Amygdala (tissue), 56 donors: ENCODE data around the gene DDIAS.
"Not testable (repeated sequence)": the region's sequence is repeated elsewhere in the genome, so short reads cannot be mapped to it uniquely, and the experiment has no call there.

Experiments
- DNase-seq, 56 donors: peaks; one replicate each; lab custom pipeline; 2025; lab: John Stamatoyannopoulos, UW

DDIAS gene, protein sequence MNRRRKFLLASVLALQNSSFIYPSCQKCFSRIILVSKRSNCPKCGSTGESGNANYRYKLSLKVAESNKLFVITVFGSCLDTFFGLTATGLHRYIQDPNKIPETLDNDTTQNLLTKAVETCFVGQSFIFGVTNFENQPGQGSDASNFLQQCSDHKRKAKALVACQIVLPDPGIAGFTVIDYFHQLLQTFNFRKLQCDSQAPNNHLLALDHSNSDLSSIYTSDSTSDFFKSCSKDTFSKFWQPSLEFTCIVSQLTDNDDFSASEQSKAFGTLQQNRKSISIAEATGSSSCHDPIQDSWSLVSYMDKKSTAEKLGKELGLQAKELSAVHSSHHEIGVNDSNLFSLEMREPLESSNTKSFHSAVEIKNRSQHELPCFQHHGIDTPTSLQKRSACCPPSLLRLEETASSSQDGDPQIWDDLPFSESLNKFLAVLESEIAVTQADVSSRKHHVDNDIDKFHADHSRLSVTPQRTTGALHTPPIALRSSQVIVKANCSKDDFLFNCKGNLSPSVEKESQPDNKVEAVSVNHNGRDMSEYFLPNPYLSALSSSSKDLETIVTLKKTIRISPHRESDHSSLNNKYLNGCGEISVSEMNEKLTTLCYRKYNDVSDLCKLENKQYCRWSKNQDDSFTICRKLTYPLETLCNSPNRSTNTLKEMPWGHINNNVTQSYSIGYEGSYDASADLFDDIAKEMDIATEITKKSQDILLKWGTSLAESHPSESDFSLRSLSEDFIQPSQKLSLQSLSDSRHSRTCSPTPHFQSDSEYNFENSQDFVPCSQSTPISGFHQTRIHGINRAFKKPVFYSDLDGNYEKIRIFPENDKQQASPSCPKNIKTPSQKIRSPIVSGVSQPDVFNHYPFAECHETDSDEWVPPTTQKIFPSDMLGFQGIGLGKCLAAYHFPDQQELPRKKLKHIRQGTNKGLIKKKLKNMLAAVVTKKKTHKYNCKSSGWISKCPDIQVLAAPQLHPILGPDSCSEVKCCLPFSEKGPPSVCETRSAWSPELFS

DNA sequence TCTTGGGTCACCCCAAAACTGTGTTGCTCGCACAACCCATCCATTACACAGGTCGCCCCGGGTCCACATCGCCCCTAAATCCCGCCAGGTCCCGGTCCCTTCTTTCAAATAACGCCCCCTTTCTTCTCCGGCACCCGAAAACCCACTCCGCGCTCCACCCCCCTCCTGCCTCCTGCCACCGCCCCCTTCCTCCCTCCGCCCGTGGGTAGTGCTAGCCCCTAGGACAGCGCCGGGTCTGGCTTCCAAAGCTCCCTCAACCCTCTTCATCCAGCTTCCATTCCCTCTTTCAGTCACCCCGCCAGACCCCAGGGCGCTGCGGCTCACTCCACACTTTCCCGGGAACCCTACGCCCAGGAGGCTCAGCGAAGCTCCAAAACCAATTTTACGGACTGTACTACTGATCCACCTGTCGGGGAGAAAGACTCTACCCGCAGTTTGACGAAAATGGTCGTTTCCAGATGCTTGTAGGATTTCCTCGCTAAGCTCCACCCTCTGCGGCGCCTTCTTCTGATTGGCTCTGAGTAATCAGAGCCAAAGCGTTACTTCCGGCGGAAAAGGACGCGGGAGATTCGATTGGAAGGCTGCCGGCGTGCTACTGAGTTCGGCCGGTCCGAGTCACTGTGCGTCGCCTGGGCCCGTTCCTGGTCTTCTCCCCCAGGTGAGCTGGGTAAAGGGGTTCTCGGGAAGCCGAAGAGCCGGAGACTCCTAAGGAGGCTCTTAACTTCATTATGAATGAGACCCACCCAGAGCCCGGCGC lies at the start of gene DDIAS:
Gene DDIAS (plus strand): TSS at position 572 of the 757 bp plus-strand sequence. CDS start 13,003 bp downstream, outside the sequence.
- DNase-seq = peak; percentile 42 to 96 (median 87)

DNA sequence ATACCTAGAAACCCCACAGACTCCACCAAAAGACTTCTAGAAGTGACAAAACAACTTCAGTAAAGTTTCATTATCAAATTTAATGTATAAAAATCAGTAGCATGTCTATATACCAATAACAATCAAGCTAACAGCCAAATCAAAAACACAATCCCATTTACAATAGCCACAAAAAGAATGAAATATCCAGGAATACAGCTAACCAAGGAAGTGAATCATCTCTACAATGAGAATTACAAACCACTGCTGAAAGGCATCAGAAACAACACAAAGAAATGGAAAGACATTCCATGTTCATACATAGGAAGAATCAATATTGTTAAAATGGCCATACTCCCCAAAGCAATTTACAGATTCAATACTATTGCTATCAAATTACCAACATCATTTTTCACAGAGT lies 47.3 kb upstream of the DDIAS start:
- DNase-seq = no peak

DNA sequence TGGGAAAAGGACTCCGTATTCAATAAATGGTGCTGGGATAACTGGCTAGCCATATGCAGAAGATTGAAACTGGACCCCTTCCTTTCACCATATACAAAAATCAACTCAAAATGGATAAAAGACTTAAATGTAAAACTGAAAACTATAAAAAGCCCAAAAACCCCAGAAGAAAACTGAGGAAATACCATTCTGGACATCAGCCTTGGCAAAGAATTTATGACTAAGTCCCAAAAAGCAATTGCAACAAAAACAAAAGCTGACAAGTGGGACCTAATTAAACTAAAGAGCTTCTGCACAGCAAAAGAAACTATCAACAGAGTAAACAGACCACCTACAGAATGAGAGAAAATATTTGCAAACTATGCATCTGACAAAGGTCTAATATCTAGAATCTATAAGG lies 46.6 kb upstream of the DDIAS start:
- not testable (repeated sequence) for DNase-seq

GRCh38 chr11:82855616-82856015 lies 45.9 kb upstream of the DDIAS start:
- DNase-seq = no peak

- DNase-seq = no peak
Observed at GRCh38 chr11:82857145-82857544, 44.4 kb upstream of the DDIAS start.

- DNase-seq = peak in 2 of 56 donors; percentile 32 to 50
Observed at GRCh38 chr11:82858133-82858532, 43.4 kb upstream of the DDIAS start.

- DNase-seq = peak in 1 of 56 donors; percentile 50
Observed at GRCh38 chr11:82858556-82859091, 42.9 kb upstream of the DDIAS start.

DNA sequence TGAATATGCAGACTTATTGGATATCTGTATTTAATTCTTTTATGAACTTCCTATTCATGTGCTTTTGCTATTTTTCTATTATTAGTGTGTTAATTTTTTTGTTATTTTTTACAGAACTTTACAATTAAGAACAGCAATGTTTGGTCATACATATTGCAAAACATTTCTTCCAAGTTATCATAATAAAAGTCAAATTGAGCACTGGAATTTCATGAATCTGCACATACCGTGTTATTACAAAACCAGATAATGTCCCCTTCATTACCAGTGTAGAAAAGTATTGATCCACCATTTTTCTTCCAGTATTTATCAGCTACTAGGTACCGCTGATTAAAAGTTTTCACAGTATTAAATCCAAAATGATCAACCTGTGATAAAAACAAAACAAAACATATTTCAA lies 41.8 kb upstream of the DDIAS start:
- DNase-seq = no peak

- no peak for DNase-seq
Observed at GRCh38 chr11:82862379-82862778, 39.2 kb upstream of the DDIAS start.

DNA sequence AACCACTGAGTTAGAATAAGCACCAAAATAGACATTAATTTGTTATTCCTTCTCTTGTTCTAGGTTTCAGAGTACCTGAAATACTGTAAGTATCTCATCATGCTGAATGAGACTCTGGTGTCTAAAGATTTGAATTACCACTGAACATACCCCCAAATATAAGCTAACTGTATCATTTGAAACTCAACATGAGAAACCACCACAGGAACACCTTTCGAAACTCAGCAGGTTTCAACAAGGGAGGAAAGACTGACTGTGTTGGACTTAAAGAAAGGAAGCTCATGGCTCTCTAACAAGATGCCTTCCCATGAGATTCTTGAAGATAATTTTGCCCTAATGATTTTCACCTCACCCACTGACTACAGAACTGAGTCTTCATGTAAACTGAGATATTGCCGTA lies 38.3 kb upstream of the DDIAS start:
- no peak for DNase-seq

DNA sequence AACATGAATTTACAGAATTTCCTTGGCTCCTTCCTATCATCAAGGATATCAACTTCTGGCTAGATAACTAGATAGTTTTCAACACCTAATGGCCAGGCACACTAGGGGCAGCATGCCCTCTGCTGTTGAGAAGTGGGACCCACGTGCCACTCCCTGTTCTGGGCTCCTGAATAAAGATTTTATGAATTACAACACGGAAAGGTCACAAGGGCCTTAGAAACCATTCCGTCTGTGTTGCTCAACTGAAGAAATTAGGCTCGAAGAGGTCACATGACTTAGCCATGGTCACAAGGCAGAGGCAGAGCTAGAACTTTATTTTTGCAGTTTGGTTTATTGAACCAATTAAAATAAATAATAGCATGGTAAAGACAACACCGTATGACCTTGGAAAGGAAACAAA lies 37.3 kb upstream of the DDIAS start:
- peak in 48 of 56 donors; percentile 5 to 90 (median 56) for DNase-seq

GRCh38 chr11:82865841-82866240 lies 35.7 kb upstream of the DDIAS start:
- no peak for DNase-seq

GRCh38 chr11:82867495-82868082 lies 33.9 kb upstream of the DDIAS start:
- DNase-seq = peak in 43 of 56 donors; percentile 2 to 92 (median 41)

DNA sequence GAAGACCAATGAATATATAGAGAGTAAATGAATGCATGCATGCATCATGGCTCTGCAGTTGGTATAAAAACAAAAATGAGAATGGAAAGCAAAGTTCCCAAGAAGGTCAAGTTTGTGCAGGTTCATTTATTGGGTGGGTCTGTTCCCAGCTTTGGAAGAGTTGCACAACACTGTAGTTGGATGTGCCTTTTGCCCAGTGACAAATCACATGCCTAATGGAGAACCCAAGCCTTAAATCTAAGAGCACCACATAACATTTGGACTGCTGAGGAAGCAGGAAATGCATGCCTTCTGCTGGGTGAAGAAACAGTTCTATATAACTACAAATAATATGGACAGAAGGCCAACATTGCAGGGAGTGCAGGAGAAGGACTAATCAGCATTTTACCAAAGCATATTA lies 31.9 kb upstream of the DDIAS start:
- no peak for DNase-seq

GRCh38 chr11:82871646-82872045 lies 29.9 kb upstream of the DDIAS start:
- no peak for DNase-seq

- DNase-seq = peak in 2 of 56 donors; percentile 3 to 9
Observed at GRCh38 chr11:82872377-82873150, 29.0 kb upstream of the DDIAS start.

DNA sequence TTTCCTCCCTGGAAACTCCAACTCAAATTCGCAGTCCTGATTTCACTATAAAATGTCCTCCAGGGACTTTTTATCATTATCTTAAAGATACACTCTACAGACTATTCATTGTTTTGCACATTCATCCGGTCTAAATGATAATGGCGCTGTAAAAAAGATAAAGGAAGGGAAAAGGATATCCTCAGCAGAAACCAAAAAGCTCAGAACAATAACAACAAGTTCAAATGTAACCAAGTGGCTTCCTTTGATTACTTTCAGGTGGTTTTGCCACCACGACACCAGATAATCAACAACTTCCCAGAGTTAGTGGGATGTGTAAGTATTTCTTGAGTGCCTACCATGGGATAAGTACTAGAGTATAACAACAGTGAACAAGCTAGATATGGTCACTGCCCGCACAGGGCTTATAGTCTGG lies 27.6 kb upstream of the DDIAS start:
- DNase-seq = no peak

GRCh38 chr11:82874646-82875523 lies 26.7 kb upstream of the DDIAS start:
- no peak for DNase-seq
